K562 (cell line): ENCODE results near the gene KRR1. TPM values are rescaled to one million over a fixed set of nuclear protein-coding genes. Genes with fewer than 3 reads are reported as not detected.

Experiments used
- ATAC-seq: fragments of 200-7000 bp; cut with Tn5 transposase; 3 replicates; pipeline ENCODE4 v1.9.1; 2020; ENCODE audit warnings: moderate library complexity
- BruUV-seq: library from RNA; stranded (reverse); fragments of 400-500 nt; replicated peaks from 2 replicates; lab custom pipeline; 2021; lab: Mats Ljungman, UMichigan
- CTCF ChIA-PET: fragments of 300-600 bp; formaldehyde crosslinking; extraction: SDS; loops from one replicate; lab custom pipeline; 2021; ENCODE audit warnings: low intra/inter-chr PET ratio; lab: Yijun Ruan, JAX
- POLR2A ChIA-PET: fragments of 300-600, 350-650 bp; sonication (Branson Sonifier 250); formaldehyde crosslinking; extraction: SDS; loops from one replicate; lab custom pipeline; 2021; ENCODE audit warnings: antibody characterized with exemption, inconsistent platforms; lab: Yijun Ruan, JAX
- DNase-seq, 4 experiments: peaks; one replicate each; pipeline versions ENCODE4 v3.0.0 to v3.0.0-alpha.2; 2011 to 2018; ENCODE audit warnings: low spot score in 3 of 4, mixed read lengths in 3 of 4; ENCODE audit errors: extremely low read depth in 1 of 4
- FAIRE-seq: peaks from 2 replicates; lab custom pipeline; 2011; peaks lifted over from hg19 to GRCh38; lab: Jason Lieb, UNC
- H2AFZ ChIP-seq: 2 replicates; pipeline ENCODE4 v1.6.0; 2011; ENCODE audit warnings: low read depth, low read length, control low read depth, inconsistent platforms
- H3K27ac ChIP-seq: fragments of 200-600 bp; 3 replicates; pipeline ENCODE4 v1.8.0; 2011; ENCODE audit warnings: low read depth, mild to moderate bottlenecking, control low read depth, inconsistent platforms, low read length, moderate library complexity, mixed read lengths; ENCODE audit errors: extremely low read depth
- H3K27me3 ChIP-seq, 2 experiments: fragments of 300-600 bp in 1 of 2; 2 replicates in 1 of 2; 3 replicates in 1 of 2; pipeline versions ENCODE4 v1.6.0 to v1.8.0; 2011; ENCODE audit warnings: inconsistent platforms in 2 of 2, low read length in 2 of 2, mild to moderate bottlenecking in 1 of 2, mixed read lengths in 1 of 2, moderate library complexity in 1 of 2; ENCODE audit not compliant: control insufficient read depth in 2 of 2, insufficient read depth in 2 of 2
- H3K36me3 ChIP-seq: fragments of 300-600 bp; 3 replicates; pipeline ENCODE4 v1.8.0; 2011; ENCODE audit warnings: mild to moderate bottlenecking, low read length, inconsistent platforms; ENCODE audit not compliant: control insufficient read depth, insufficient read depth
- H3K4me1 ChIP-seq, 2 experiments: fragments of 200-600 bp in 1 of 2; replicated peaks in 1 of 2; 2 replicates in 1 of 2; 3 replicates in 1 of 2; pipeline versions ENCODE4 v1.5.1 to v1.8.0; 2011; ENCODE audit warnings: inconsistent platforms in 2 of 2, low read length in 2 of 2, mild to moderate bottlenecking in 1 of 2, mixed read lengths in 1 of 2, moderate library complexity in 1 of 2; ENCODE audit not compliant: control insufficient read depth in 2 of 2, insufficient read depth in 2 of 2
- H3K4me2 ChIP-seq: 2 replicates; pipeline ENCODE4 v1.6.1; 2011; ENCODE audit warnings: low read length, control low read depth, inconsistent platforms, mixed read lengths; ENCODE audit not compliant: insufficient read depth
- H3K4me3 ChIP-seq: fragments of 200-600 bp; sonication (generic), shearing (Covaris generic); 2 replicates; pipeline ENCODE4 v1.5.1; 2016; ENCODE audit warnings: control low read depth, inconsistent platforms
- H3K79me2 ChIP-seq: fragments of 200-600 bp; 3 replicates; pipeline ENCODE4 v1.8.0; 2011; ENCODE audit warnings: low read length, inconsistent platforms; ENCODE audit not compliant: control insufficient read depth, insufficient read depth
- H3K9ac ChIP-seq, 2 experiments: 2 replicates each; pipeline versions ENCODE4 v1.6.0 to v1.6.1; 2011; ENCODE audit warnings: low read depth in 2 of 2, low read length in 2 of 2, control low read depth in 1 of 2, inconsistent platforms in 1 of 2, mild to moderate bottlenecking in 1 of 2, mixed read lengths in 1 of 2; ENCODE audit not compliant: insufficient read depth in 1 of 2
- H3K9me1 ChIP-seq: one replicate; pipeline ENCODE4 v1.6.0; 2011; ENCODE audit warnings: inconsistent platforms, mild to moderate bottlenecking, low read length, moderate library complexity; ENCODE audit not compliant: control insufficient read depth, insufficient read depth
- H3K9me3 ChIP-seq: replicated peaks from 2 replicates; pipeline ENCODE4 v1.5.1; 2011; ENCODE audit warnings: low read depth, low read length, inconsistent platforms; ENCODE audit not compliant: control insufficient read depth, insufficient read depth
- H4K20me1 ChIP-seq: replicated peaks from 2 replicates; pipeline ENCODE4 v1.6.1; 2011; ENCODE audit warnings: low read length, inconsistent platforms, mixed read lengths; ENCODE audit not compliant: control insufficient read depth, insufficient read depth
- CBX2 ChIP-seq: fragments of 200-600 bp; sonication (generic); IDR thresholded peaks from one replicate; pipeline ENCODE4 v1.6.1; 2012; ENCODE audit warnings: mild to moderate bottlenecking, low read length, inconsistent platforms; ENCODE audit not compliant: insufficient read depth, poor library complexity, severe bottlenecking
- CHCHD3 ChIP-seq: fragments of 250-450 bp; sonication (Bioruptor Pico); IDR thresholded peaks from 2 replicates; pipeline ENCODE4 v2.1.2; 2022; ENCODE audit warnings: mild to moderate bottlenecking
- CREM ChIP-seq: IDR thresholded peaks from 2 replicates; pipeline ENCODE4 v1.6.1; 2014; ENCODE audit warnings: antibody characterized with exemption, low read depth
- FOXJ2 ChIP-seq: fragments of 200-800 bp; sonication (Bioruptor generic); IDR thresholded peaks from 2 replicates; pipeline ENCODE4 v1.6.1; 2016; ENCODE audit warnings: missing genetic modification characterization, missing compliant biosample characterization
- HNRNPK ChIP-seq: fragments of 200-400 bp; formaldehyde crosslinking; IDR thresholded peaks from one replicate; pipeline ENCODE4 v1.6.1; 2018; ENCODE audit warnings: mild to moderate bottlenecking, low read depth, low read length; ENCODE audit not compliant: poor library complexity, severe bottlenecking
- ZBTB17 ChIP-seq: fragments of 450-650 bp; formaldehyde crosslinking; IDR thresholded peaks from 2 replicates; pipeline ENCODE4 v1.4.0; 2020; ENCODE audit warnings: mild to moderate bottlenecking
- ZNF143 ChIP-seq: sonication (generic); formaldehyde crosslinking; IDR thresholded peaks from 2 replicates; pipeline ENCODE4 v1.9.0; 2022; ENCODE audit warnings: mild to moderate bottlenecking, missing genetic modification reagents
- ZNF217 ChIP-seq: sonication (generic); formaldehyde crosslinking; IDR thresholded peaks from 2 replicates; pipeline ENCODE4 v1.8.0; 2022; ENCODE audit warnings: mild to moderate bottlenecking, missing genetic modification reagents
- ZNF77 ChIP-seq: fragments of 250-450 bp; sonication (Bioruptor Pico); IDR thresholded peaks from 2 replicates; pipeline ENCODE4 v1.5.0; 2020
- ZSCAN29 ChIP-seq: fragments of 450-650 bp; IDR thresholded peaks from 2 replicates; pipeline ENCODE4 v1.6.1; 2017
- WGBS: fragments of 100-300 bp; shearing (Covaris generic); methylation state at CpG from one replicate; pipeline ENCODE4 v1.1.6; 2016; ENCODE audit warnings: low coverage, mixed read lengths; ENCODE audit not compliant: insufficient coverage; ENCODE audit errors: missing lambda C conversion rate; 5-methylcytosine and 5-hydroxymethylcytosine counted together
- in situ Hi-C: fragments of 300-500 bp; cut with MboI; formaldehyde crosslinking; loops from 4 replicates; pipeline ENCODE4 v1.15.0; 2018; ENCODE audit warnings: inconsistent platforms, mixed read lengths
- intact Hi-C: fragments of 100-400 bp; cut with micrococcal nuclease; formaldehyde crosslinking; loops from 2 replicates; pipeline ENCODE4 v1.14.2; 2022
- polyA plus RNA-seq, 8 experiments: library from polyadenylated mRNA; depleted of rRNA in 4 of 8; stranded (reverse) in 5 of 8; unstranded in 3 of 8; fragments of >200 nt; fragmentation: Nextera tagmentation in 2 of 8; fragmentation: Illumina TruSeq in 1 of 8; extraction: Ambion mirVana in 2 of 8; extraction: Trizol in 1 of 8; gene quantifications; 2 replicates each; pipeline versions ENCODE4 v1.2.1 to v1.2.3, GENCODE V29; 2011 to 2014; ENCODE audit warnings: inconsistent platforms in 1 of 8, missing spikeins in 1 of 8
- total RNA-seq, 7 experiments: library from RNA; depleted of rRNA in 6 of 7; stranded (reverse); fragments of >200 nt in 6 of 7; fragmentation: Illumina TruSeq in 2 of 7; extraction: Trizol in 2 of 7; gene quantifications; 2 replicates each; pipeline versions ENCODE4 v1.2.1 to v1.2.3, GENCODE V29; 2011 to 2021; ENCODE audit warnings: low replicate concordance in 1 of 7
- TF ChIP-seq, protein P1 (sequence below): fragments of 250-450 bp; sonication (Bioruptor Pico); IDR thresholded peaks from 2 replicates; pipeline ENCODE4 v1.4.0; 2020; ENCODE audit warnings: mild to moderate bottlenecking, moderate library complexity, borderline replicate concordance

The KRR1 gene
- total and polyA plus RNA-seq, 9 of the 15 experiments (the other 6 are each of a cell fraction or from before 2014, with no cell fraction given): 42.6 to 102 (median 61.0) TPM

DNA sequence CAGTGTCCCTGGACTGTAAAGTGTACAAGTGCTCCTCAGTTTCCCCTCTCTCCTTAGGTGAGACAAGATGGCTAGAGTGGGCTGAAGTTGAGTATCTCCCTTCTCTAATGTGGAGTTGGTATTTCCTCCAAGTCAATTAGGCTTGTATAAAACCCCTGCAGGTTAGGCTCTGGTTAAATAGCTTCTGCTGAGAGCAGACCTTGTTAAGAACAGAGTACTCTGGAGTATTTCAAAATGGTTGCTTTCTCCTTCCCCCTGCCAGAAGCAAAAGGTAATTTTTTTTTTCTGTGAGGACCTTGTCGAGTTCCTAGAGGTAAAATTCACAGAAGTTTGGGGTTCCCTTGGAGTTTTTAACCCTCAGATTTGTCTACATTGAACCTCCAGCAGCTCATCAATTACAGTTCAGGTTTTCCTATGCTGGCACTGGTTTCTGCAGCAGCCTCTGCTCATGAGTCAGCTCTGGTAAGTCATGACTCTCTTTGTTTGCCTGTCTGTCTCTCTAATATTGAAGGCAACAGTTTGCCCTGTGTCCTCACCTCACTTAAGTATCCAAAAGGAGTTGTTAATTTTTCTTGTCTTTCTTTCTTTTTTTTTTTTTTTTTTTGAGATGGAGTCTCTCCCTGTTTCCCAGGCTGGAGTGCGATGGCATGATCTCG, 58.6 kb downstream of the KRR1 start (continued):
- TF ChIP-seq, protein P1, sequence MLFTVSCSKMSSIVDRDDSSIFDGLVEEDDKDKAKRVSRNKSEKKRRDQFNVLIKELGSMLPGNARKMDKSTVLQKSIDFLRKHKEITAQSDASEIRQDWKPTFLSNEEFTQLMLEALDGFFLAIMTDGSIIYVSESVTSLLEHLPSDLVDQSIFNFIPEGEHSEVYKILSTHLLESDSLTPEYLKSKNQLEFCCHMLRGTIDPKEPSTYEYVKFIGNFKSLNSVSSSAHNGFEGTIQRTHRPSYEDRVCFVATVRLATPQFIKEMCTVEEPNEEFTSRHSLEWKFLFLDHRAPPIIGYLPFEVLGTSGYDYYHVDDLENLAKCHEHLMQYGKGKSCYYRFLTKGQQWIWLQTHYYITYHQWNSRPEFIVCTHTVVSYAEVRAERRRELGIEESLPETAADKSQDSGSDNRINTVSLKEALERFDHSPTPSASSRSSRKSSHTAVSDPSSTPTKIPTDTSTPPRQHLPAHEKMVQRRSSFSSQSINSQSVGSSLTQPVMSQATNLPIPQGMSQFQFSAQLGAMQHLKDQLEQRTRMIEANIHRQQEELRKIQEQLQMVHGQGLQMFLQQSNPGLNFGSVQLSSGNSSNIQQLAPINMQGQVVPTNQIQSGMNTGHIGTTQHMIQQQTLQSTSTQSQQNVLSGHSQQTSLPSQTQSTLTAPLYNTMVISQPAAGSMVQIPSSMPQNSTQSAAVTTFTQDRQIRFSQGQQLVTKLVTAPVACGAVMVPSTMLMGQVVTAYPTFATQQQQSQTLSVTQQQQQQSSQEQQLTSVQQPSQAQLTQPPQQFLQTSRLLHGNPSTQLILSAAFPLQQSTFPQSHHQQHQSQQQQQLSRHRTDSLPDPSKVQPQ: no peak
- TF ChIP-seq CREM (no peak), ZNF217 (CRISPR knock-in tag) (no peak)

GRCh38 chr12:75447691-75448393, 63.6 kb downstream of the KRR1 start:
- in situ Hi-C loops (no loop called here), intact Hi-C loops (no loop called here)
- Histone ChIP-seq H3K27ac (no peak overlapping the region), H3K27me3 (no peaks in the 10 kb centered on the region), H3K9me1 (no peaks in the 10 kb centered on the region), H3K4me1 (no peaks in the 10 kb centered on the region), H3K4me2 (no peak overlapping the region), H3K36me3 (no peaks in the 10 kb centered on the region), H3K4me3 (no peak overlapping the region), H3K79me2 (no peaks in the 10 kb centered on the region), H4K20me1 (no peaks in the 10 kb centered on the region), H2AFZ (no peak overlapping the region), H3K9ac (no peak overlapping the region), H3K9me3 (no peaks in the 10 kb centered on the region)
- DNase-seq (no peak), FAIRE-seq (no peak), ATAC-seq (no peak)
- no TSS peak for BruUV-seq
- POLR2A ChIA-PET: interaction anchor here (1.3 kb wide), 1 partner anchor 13 kb away, joined by 4 read pairs; no protein-coding TSS in a partner anchor
- TF ChIP-seq CHCHD3 (CRISPR knock-in tag): no peak
- TF ChIP-seq ZNF143 (CRISPR knock-in tag): no peak
- no peak for TF ChIP-seq ZSCAN29
- no peak for TF ChIP-seq ZNF77 (CRISPR knock-in tag)
- no peak for TF ChIP-seq HNRNPK
- TF ChIP-seq FOXJ2 (tag): no peak
- TF ChIP-seq ZBTB17 (CRISPR knock-in tag): no peak
- no peak for TF ChIP-seq CBX2
- CTCF ChIA-PET: no interaction called here
- 0% methylated on average over 4 of the region's 4 CpGs for WGBS
